Endothelial cell of umbilical vein (primary cell): ENCODE data around the gene MZB1.

Source experiments
- CTCF ChIP-seq, 2 donors: IDR thresholded peaks; 1 replicate in 1 of 2; 2 replicates in 1 of 2; pipeline ENCODE4 v1.5.1; 2011; ENCODE audit warnings: low read length in 2 of 2, mild to moderate bottlenecking in 2 of 2, moderate library complexity in 2 of 2, control low read depth in 1 of 2, inconsistent platforms in 1 of 2, low read depth in 1 of 2; ENCODE audit not compliant: insufficient read depth in 1 of 2; ENCODE audit errors: extremely low read depth in 1 of 2
- EZH2 ChIP-seq: IDR thresholded peaks from 2 replicates; pipeline ENCODE4 v1.6.1; 2012; ENCODE audit warnings: borderline replicate concordance, low read depth, mild to moderate bottlenecking, moderate library complexity, low read length, inconsistent platforms; ENCODE audit not compliant: severe bottlenecking
- FOS ChIP-seq: IDR thresholded peaks from 2 replicates; pipeline ENCODE4 v1.6.1; 2011; ENCODE audit warnings: mild to moderate bottlenecking, low read length, moderate library complexity, borderline replicate concordance; ENCODE audit not compliant: insufficient read depth
- GATA2 ChIP-seq: IDR thresholded peaks from 2 replicates; pipeline ENCODE4 v1.7.0; 2011; ENCODE audit warnings: low read depth, mild to moderate bottlenecking, moderate library complexity, mixed read lengths, low read length; ENCODE audit not compliant: insufficient read length, insufficient read depth
- JUN ChIP-seq: IDR thresholded peaks from 2 replicates; pipeline ENCODE4 v1.6.1; 2011; ENCODE audit warnings: borderline replicate concordance, low read depth; ENCODE audit not compliant: insufficient read length, insufficient read depth
- MAX ChIP-seq: IDR thresholded peaks from 2 replicates; pipeline ENCODE4 v1.6.1; 2011; ENCODE audit not compliant: insufficient read depth, insufficient read length
- MYC ChIP-seq: IDR thresholded peaks from one replicate; pipeline ENCODE4 v1.6.1; 2011; ENCODE audit warnings: mild to moderate bottlenecking, low read depth, low read length
- POLR2A ChIP-seq: IDR thresholded peaks from 2 replicates; pipeline ENCODE4 v1.6.1; 2012; ENCODE audit warnings: low read depth, mild to moderate bottlenecking, control low read depth, low read length
- POLR2AphosphoS5 ChIP-seq: IDR thresholded peaks from 2 replicates; pipeline ENCODE4 v1.6.1; 2012; ENCODE audit warnings: low read depth, mild to moderate bottlenecking, control low read depth, low read length, moderate library complexity; ENCODE audit not compliant: insufficient read depth

DNA sequence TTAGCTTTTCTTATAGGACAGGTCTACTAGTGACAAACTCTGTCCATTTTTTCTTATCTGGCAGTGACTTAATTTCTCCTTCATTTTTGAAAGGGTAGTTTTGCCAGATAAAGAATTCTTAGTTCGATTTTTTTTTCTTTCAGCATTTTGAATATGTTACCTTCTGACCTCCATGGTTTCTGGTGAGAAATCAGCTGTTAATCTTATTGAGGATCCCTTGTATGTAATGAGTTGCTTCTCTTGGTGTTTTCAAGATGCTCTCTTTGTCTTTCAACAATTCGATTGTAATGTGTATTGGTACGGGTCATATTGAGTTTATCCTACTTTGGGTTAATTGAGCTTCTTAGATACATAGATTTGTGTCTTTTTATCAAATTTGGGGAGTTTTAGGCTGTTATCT is 35.5 kb downstream of the MZB1 start:
- TF ChIP-seq GATA2 (no peak), CTCF (IDR thresholded peaks at IDR 0.05; ENCODE audit: extremely low read depth in 1 of 2, insufficient read depth in 1 of 2, low read depth in 1 of 2, low read length in 2 of 2) (no peak), EZH2 (no peak), MYC (no peak), JUN (no peak), POLR2AphosphoS5 (no peak), POLR2A (no peak), MAX (no peak), FOS (no peak)
